Ovary (tissue), 9 donors: Measurements from ENCODE around the gene CRTAC1. TPM values are rescaled to one million over a fixed set of nuclear protein-coding genes. Genes with fewer than 3 reads are reported as not detected.

Experiments used
- DNase-seq, 5 donors: peaks; one replicate each; pipeline ENCODE4 v3.0.0-alpha.2; 2019 to 2020
- H3K27ac ChIP-seq, 2 donors: fragments of 200-600 bp; one replicate each; pipeline versions ENCODE4 v1.5.1 to v1.8.0; 2019 to 2022
- H3K27me3 ChIP-seq: fragments of 200-600 bp; one replicate; pipeline ENCODE4 v1.8.0; 2022
- H3K36me3 ChIP-seq: fragments of 200-600 bp; sonication (generic); one replicate; pipeline ENCODE4 v1.5.1; 2019
- H3K4me1 ChIP-seq: one replicate; pipeline ENCODE4 v1.8.1; 2013; ENCODE audit warnings: mild to moderate bottlenecking, moderate library complexity; ENCODE audit not compliant: insufficient read depth
- H3K4me3 ChIP-seq: fragments of 200-600 bp; sonication (generic); one replicate; pipeline ENCODE4 v1.5.1; 2017
- H3K9me3 ChIP-seq, 2 donors: fragments of 200-600 bp in 1 of 2; sonication (generic) in 1 of 2; one replicate each; pipeline versions ENCODE4 v1.5.1 to v1.8.1; 2013 to 2019; ENCODE audit warnings: mild to moderate bottlenecking in 1 of 2, moderate library complexity in 1 of 2
- EP300 ChIP-seq: sonication (generic); formaldehyde crosslinking; IDR thresholded peaks from one replicate; pipeline ENCODE4 v1.6.1; 2017; ENCODE audit warnings: antibody characterized with exemption
- POLR2A ChIP-seq: fragments of 450-650 bp; IDR thresholded peaks from one replicate; pipeline ENCODE4 v1.6.1; 2017; ENCODE audit warnings: antibody characterized with exemption, mild to moderate bottlenecking, moderate library complexity
- WGBS, 3 donors: extraction: QIAGEN DNeasy Blood & Tissue Kit in 1 of 3; methylation state at CpG; one replicate each; pipeline versions ENCODE4 v1.1.5 to v1.1.7; 2013 to 2017; 5-methylcytosine and 5-hydroxymethylcytosine counted together
- intact Hi-C, 4 donors: fragments of 100-400 bp; cut with DNase I; formaldehyde crosslinking; loops; one replicate each; pipeline versions ENCODE4 v1.11.0 to v1.15.1; 2022 to 2023
- polyA plus RNA-seq, 2 donors: library from polyadenylated mRNA; stranded (reverse); fragments of 200-250 nt in 1 of 2; fragments of 350-450 nt in 1 of 2; fragmentation: Illumina TruSeq in 1 of 2; extraction: RNeasy Lipid Tissue Mini Kit (QIAGEN cat#74804) in 1 of 2; gene quantifications; one replicate each; pipeline ENCODE4 v1.2.3, GENCODE V29; 2013 to 2014
- total RNA-seq, 7 donors: library from RNA; depleted of rRNA in 2 of 7; stranded (reverse); fragments of >200 nt in 2 of 7; fragmentation: NEBNext Ultra II Directional in 3 of 7; extraction: Animal tissue kit (Norgen Biotek cat#: 25700) in 3 of 7; gene quantifications; one replicate each; pipeline versions ENCODE4 v1.1.0 to v1.2.4, GENCODE V29; 2016 to 2023
- TF ChIP-seq, protein P1 (sequence below), 3 donors: fragments of 450-650 bp in 2 of 3; fragments of 200-600 bp in 1 of 3; IDR thresholded peaks; one replicate each; pipeline versions ENCODE4 v1.5.1 to v1.8.0; 2016 to 2022; ENCODE audit warnings: antibody characterized with exemption in 3 of 3, mild to moderate bottlenecking in 1 of 3
- donor health status: DM: no; HTN: no; CAD: no; lungs with moderate emphysema.
- donor health status: DM: no; HTN: no; CAD: no.
- donor health status: Bipolar disorder and iron deficiency.
- donor health status: DM: yes; HTN: yes; CAD: no.
- donor health status: DM: no; HTN: no; CAD: no.
- donor health status: DM: yes; HTN: yes; CAD: no.

Gene CRTAC1
- total and polyA plus RNA-seq, 9 donors = 0.13 to 19.5 (median 1.6) TPM

DNA sequence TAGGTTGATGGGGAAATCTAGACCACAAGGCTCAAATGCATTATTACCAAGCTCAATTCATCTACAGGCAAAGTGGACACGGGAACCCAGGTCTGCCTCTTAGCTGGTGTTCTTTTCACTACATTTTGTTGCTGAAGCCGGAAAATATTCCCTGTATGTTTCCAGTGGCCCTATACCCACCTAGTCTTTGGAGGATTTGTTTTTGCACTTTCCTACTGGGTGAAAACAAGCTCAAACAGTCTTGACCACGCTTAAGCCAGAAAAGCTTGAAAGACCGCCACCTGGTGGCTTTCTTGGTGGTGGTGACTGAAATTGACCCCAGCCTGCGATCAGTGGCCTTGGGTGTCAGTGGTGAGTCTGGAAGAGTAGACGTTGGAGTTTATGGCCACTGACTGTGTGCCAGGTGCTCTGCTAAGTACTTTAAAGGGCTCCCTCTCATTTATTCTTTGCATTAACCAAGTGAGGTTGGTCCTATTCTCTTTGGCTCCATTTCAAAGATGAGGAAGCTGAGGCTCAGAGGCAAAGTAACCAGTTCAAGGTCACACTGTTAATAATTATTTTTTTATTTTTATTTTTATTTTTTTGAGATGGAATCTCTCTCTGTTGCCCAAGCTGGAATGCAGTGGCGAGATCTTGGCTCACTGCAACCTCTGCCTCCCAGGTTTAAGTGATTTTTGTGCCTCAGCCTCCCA is 11.1 kb upstream of the CRTAC1 start:
- DNase-seq = no peak
- H3K27ac ChIP-seq = no peak overlapping the region
- WGBS, 3 donors = 16 to 23% (median 18%) methylated on average over 7 of the region's 7 CpGs
- intact Hi-C loops = loop anchor here in 1 of 4 donors (10.0 kb wide), 1 partner anchor 117 kb away; no protein-coding TSS in a partner anchor
- TF ChIP-seq, protein P1, sequence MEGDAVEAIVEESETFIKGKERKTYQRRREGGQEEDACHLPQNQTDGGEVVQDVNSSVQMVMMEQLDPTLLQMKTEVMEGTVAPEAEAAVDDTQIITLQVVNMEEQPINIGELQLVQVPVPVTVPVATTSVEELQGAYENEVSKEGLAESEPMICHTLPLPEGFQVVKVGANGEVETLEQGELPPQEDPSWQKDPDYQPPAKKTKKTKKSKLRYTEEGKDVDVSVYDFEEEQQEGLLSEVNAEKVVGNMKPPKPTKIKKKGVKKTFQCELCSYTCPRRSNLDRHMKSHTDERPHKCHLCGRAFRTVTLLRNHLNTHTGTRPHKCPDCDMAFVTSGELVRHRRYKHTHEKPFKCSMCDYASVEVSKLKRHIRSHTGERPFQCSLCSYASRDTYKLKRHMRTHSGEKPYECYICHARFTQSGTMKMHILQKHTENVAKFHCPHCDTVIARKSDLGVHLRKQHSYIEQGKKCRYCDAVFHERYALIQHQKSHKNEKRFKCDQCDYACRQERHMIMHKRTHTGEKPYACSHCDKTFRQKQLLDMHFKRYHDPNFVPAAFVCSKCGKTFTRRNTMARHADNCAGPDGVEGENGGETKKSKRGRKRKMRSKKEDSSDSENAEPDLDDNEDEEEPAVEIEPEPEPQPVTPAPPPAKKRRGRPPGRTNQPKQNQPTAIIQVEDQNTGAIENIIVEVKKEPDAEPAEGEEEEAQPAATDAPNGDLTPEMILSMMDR (IDR thresholded peaks at IDR 0.05) = no peak
- TF ChIP-seq POLR2A = no peak
- no peak for TF ChIP-seq EP300
- H3K27me3 ChIP-seq = no peaks in the 10 kb centered on the region
- H3K4me1 ChIP-seq = no peaks in the 10 kb centered on the region
- H3K4me3 ChIP-seq = no peak overlapping the region
- H3K9me3 ChIP-seq = no peaks in the 10 kb centered on the region
- no peaks in the 10 kb centered on the region for H3K36me3 ChIP-seq

DNA sequence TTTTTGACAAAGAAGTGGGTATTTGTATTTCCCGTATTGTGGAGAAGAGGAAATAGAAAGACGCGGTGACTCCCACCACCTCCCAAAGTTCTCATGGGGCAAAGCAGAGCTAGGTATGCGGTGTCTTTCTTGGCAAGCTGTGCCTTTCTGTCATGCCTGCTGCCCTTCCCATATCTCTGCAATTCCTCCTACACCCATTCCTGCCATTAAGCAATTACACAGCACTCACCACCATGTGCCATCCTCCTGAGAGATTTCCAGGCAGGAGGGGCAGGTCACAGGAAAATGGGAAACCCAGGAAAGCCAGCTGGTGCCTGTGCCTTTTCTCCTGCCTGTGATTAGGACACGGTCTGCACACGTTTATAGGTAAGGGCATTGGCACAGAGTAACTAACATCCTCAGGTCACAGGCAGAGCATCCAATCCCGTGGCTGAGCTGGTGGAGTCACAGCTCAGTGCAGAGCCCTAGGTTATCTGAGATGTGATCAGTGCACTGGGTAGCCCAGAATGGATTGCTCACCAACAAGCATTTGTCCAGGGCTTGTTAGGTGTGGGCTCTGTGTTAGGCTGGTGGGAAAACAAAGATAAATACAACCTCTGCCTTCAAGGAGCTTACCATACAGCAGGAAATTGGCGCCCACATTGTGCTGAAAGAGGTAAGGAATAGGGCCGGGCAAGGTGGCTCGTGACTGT is 9.4 kb upstream of the CRTAC1 start:
- 49 to 60% (median 57%) methylated on average over 10 of the region's 10 CpGs for WGBS, 3 donors
- no peaks in the 10 kb centered on the region for H3K27me3 ChIP-seq
- TF ChIP-seq, protein P1 (IDR thresholded peaks at IDR 0.05) = no peak
- TF ChIP-seq POLR2A = no peak
- TF ChIP-seq EP300 = no peak
- H3K4me3 ChIP-seq = no peak overlapping the region
- intact Hi-C loops = loop anchor here in 1 of 4 donors (10.0 kb wide), 1 partner anchor 115 kb away; no protein-coding TSS in a partner anchor
- H3K9me3 ChIP-seq = no peaks in the 10 kb centered on the region
- no peak overlapping the region for H3K27ac ChIP-seq
- DNase-seq = no peak
- no peaks in the 10 kb centered on the region for H3K4me1 ChIP-seq
- no peaks in the 10 kb centered on the region for H3K36me3 ChIP-seq

DNA sequence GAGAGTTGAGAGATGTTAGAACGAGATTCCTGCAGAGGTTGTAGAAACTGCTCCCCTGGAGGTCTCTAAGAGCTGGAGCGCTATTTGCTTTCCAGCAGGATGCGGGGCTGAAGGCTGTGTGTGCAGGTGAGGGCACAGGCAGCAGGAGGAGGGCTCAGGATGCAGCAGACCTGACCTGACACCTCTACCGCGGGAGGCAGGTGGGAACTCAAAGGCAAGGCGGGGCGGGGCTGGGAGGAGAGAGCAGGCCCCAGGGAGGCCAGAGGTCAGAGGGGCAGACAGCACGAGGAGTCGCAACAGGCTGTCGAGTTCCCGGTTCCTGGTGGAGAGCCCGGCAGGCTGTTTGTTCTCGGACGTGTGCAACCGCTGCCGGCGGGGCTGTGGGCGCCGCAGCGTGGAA is 7.9 kb upstream of the CRTAC1 start:
- H3K4me3 ChIP-seq = no peak overlapping the region
- H3K4me1 ChIP-seq = no peaks in the 10 kb centered on the region
- H3K27me3 ChIP-seq = no peaks in the 10 kb centered on the region
- H3K36me3 ChIP-seq = no peaks in the 10 kb centered on the region
- H3K9me3 ChIP-seq = no peaks in the 10 kb centered on the region
- WGBS, 3 donors = 6 to 8% (median 7%) methylated on average over 20 of the region's 20 CpGs
- no peak overlapping the region for H3K27ac ChIP-seq
- no peak for DNase-seq
- TF ChIP-seq POLR2A (no peak), EP300 (no peak)
- TF ChIP-seq, protein P1 (IDR thresholded peaks at IDR 0.05) = no peak
- intact Hi-C loops = no loop called here

DNA sequence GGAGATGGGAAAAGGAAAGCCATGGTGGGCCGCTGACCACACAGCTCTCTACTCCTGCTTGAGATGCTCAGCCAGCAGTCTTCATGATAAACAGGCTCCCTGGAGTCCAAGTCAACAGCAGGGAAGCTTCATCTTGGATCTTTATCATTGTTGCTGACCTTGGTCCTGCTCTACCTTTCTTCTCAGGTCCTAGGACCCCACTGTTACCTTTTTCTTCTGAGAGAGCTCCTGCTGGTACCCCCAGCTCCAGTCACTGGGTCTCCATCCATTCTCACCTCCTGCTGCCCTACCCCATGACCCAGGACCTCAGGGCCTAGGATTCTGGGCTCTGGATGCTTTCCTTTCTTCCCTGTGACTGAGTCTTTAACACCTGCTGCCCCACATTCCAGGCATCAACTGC is 5.2 kb upstream of the CRTAC1 start:
- H3K27me3 ChIP-seq = no peaks in the 10 kb centered on the region
- no peaks in the 10 kb centered on the region for H3K9me3 ChIP-seq
- no peak overlapping the region for H3K4me3 ChIP-seq
- DNase-seq = no peak
- H3K36me3 ChIP-seq = no peaks in the 10 kb centered on the region
- WGBS, 3 donors = 37 to 49% (median 43%) methylated on average over 1 of the region's 1 CpG
- TF ChIP-seq EP300 (no peak), POLR2A (no peak)
- TF ChIP-seq, protein P1 (IDR thresholded peaks at IDR 0.05) = no peak
- peaks cover 2% of the 10 kb centered on the region for H3K4me1 ChIP-seq
- H3K27ac ChIP-seq = no peak overlapping the region
- intact Hi-C loops = no loop called here
